Effector memory CD4-positive, alpha-beta T cell (primary cell): ENCODE data around the gene FSHR.

Source experiments
- DNase-seq, 3 donors: peaks; one replicate each; pipeline ENCODE4 v3.0.0-alpha.2; 2020
- H3K27ac ChIP-seq: 2 replicates; pipeline ENCODE4 v1.7.0; 2013; ENCODE audit warnings: mild to moderate bottlenecking, low read length, moderate library complexity; ENCODE audit not compliant: insufficient read depth, poor library complexity, severe bottlenecking
- H3K27me3 ChIP-seq: replicated peaks from 2 replicates; pipeline ENCODE4 v1.7.0; 2013; ENCODE audit warnings: mild to moderate bottlenecking, low read length; ENCODE audit not compliant: insufficient read depth, control insufficient read depth, poor library complexity, severe bottlenecking
- H3K36me3 ChIP-seq: 2 replicates; pipeline ENCODE4 v1.7.0; 2013; ENCODE audit warnings: mild to moderate bottlenecking, low read length, moderate library complexity; ENCODE audit not compliant: control insufficient read depth, insufficient read depth
- H3K4me1 ChIP-seq: 2 replicates; pipeline ENCODE4 v1.7.0; 2013; ENCODE audit warnings: low read length, mild to moderate bottlenecking; ENCODE audit not compliant: control insufficient read depth, insufficient read depth, poor library complexity, severe bottlenecking
- H3K4me3 ChIP-seq: 2 replicates; pipeline ENCODE4 v1.7.0; 2013; ENCODE audit warnings: low read length, low read depth, mild to moderate bottlenecking; ENCODE audit not compliant: insufficient read depth, poor library complexity, severe bottlenecking
- H3K9me3 ChIP-seq: 2 replicates; pipeline ENCODE4 v1.7.0; 2013; ENCODE audit warnings: mild to moderate bottlenecking, low read length, moderate library complexity; ENCODE audit not compliant: control insufficient read depth

Gene FSHR

GRCh38 chr2:48982887-48983435 lies 171.4 kb downstream of the FSHR start:
- no peaks in the 10 kb centered on the region for H3K36me3 ChIP-seq
- H3K27ac ChIP-seq: no peak overlapping the region

GRCh38 chr2:48980846-48981245 lies 173.5 kb downstream of the FSHR start:
- Histone ChIP-seq H3K36me3 (no peaks in the 10 kb centered on the region), H3K27me3 (no peaks in the 10 kb centered on the region), H3K4me3 (no peak overlapping the region), H3K4me1 (no peaks in the 10 kb centered on the region), H3K27ac (no peak overlapping the region), H3K9me3 (no peaks in the 10 kb centered on the region)
- no peak for DNase-seq

More at GRCh38 chr2:48982887-48983435, 171.4 kb downstream of the FSHR start:
- no peak for DNase-seq
- no peaks in the 10 kb centered on the region for H3K4me1 ChIP-seq
- H3K27me3 ChIP-seq: no peaks in the 10 kb centered on the region
- no peak overlapping the region for H3K4me3 ChIP-seq
- no peaks in the 10 kb centered on the region for H3K9me3 ChIP-seq

- Histone ChIP-seq H3K4me3 (no peak overlapping the region), H3K27ac (no peak overlapping the region), H3K9me3 (no peaks in the 10 kb centered on the region), H3K27me3 (no peaks in the 10 kb centered on the region), H3K4me1 (no peaks in the 10 kb centered on the region), H3K36me3 (no peaks in the 10 kb centered on the region)
- DNase-seq: no peak
These were observed 174.6 kb downstream of the FSHR start for GRCh38 chr2:48979691-48980090.

- Histone ChIP-seq H3K36me3 (no peaks in the 10 kb centered on the region), H3K27me3 (no peaks in the 10 kb centered on the region), H3K27ac (no peak overlapping the region), H3K4me3 (no peak overlapping the region), H3K4me1 (no peaks in the 10 kb centered on the region), H3K9me3 (no peaks in the 10 kb centered on the region)
- DNase-seq: no peak
These were observed 176.2 kb downstream of the FSHR start for GRCh38 chr2:48978131-48978530.

GRCh38 chr2:48971801-48972200 lies 182.5 kb downstream of the FSHR start:
- Histone ChIP-seq H3K27me3 (no peaks in the 10 kb centered on the region), H3K4me3 (no peak overlapping the region), H3K36me3 (no peaks in the 10 kb centered on the region), H3K4me1 (no peaks in the 10 kb centered on the region), H3K9me3 (no peaks in the 10 kb centered on the region), H3K27ac (no peak overlapping the region)
- DNase-seq: no peak

GRCh38 chr2:48968011-48968410 lies 186.3 kb downstream of the FSHR start:
- H3K4me1 ChIP-seq: no peaks in the 10 kb centered on the region
- H3K27me3 ChIP-seq: no peaks in the 10 kb centered on the region
- H3K9me3 ChIP-seq: no peaks in the 10 kb centered on the region
- no peak overlapping the region for H3K4me3 ChIP-seq
- no peaks in the 10 kb centered on the region for H3K36me3 ChIP-seq
- no peak for DNase-seq
- H3K27ac ChIP-seq: no peak overlapping the region

GRCh38 chr2:48965204-48965603 lies 189.1 kb downstream of the FSHR start:
- no peaks in the 10 kb centered on the region for H3K4me1 ChIP-seq
- no peak for DNase-seq
- H3K9me3 ChIP-seq: no peaks in the 10 kb centered on the region

DNA sequence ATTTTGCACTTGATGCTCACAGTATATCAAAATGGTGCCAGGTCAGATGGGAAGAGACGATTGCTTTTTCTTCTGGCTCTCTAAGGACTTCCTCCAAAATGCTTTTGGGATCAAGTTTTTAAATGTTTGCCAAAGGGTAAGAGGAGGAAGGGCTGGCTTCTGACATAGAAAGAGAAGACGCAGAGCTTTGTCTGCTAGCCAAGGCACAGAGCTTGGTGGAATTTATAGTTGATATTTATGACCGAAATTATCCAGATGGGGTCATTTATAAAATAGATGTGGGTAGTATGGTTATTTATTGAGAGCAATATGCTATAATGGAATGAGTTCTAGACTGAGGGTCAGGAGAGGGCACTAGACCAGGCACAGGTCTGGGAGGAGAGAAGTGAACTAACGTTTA lies 193.3 kb downstream of the FSHR start:
- H3K9me3 ChIP-seq: no peaks in the 10 kb centered on the region
- no peak overlapping the region for H3K4me3 ChIP-seq
- no peak for DNase-seq
- H3K4me1 ChIP-seq: no peaks in the 10 kb centered on the region
- H3K27me3 ChIP-seq: no peaks in the 10 kb centered on the region
- H3K27ac ChIP-seq: no peak overlapping the region
- H3K36me3 ChIP-seq: no peaks in the 10 kb centered on the region

More at GRCh38 chr2:48965204-48965603, 189.1 kb downstream of the FSHR start:
- Histone ChIP-seq H3K36me3 (no peaks in the 10 kb centered on the region), H3K27ac (no peak overlapping the region), H3K4me3 (no peak overlapping the region), H3K27me3 (no peaks in the 10 kb centered on the region)

DNA sequence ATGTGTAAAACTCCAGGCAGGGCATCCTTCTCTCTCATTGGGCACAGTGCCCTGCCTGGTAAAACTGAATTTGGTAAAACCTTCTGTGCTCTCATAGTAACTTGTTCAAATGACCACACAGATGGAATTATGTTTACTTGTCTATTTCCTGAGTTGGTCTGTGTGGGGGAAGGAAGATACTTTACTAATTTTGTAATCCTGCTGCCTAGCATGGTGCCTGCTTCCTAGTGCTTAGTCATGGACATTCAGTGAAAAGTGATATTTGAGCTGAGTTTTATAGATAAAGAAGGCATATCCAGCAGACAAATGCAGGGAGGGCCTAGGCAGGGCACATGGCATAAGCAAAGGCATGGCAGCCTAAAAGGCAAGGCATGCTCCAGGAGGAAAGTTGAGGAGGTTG lies 199.4 kb downstream of the FSHR start:
- Histone ChIP-seq H3K9me3 (no peaks in the 10 kb centered on the region), H3K36me3 (no peaks in the 10 kb centered on the region), H3K27me3 (no peaks in the 10 kb centered on the region), H3K4me1 (no peaks in the 10 kb centered on the region), H3K27ac (no peak overlapping the region), H3K4me3 (no peak overlapping the region)
- DNase-seq: no peak

GRCh38 chr2:48954311-48954710 lies 200.0 kb downstream of the FSHR start:
- Histone ChIP-seq H3K36me3 (no peaks in the 10 kb centered on the region), H3K4me1 (no peaks in the 10 kb centered on the region), H3K27me3 (no peaks in the 10 kb centered on the region), H3K27ac (no peak overlapping the region), H3K9me3 (no peaks in the 10 kb centered on the region), H3K4me3 (no peak overlapping the region)
- DNase-seq: no peak
